ENCODE data around the gene LYSMD3. TPM values are rescaled to one million over a fixed set of nuclear protein-coding genes. Genes with fewer than 3 reads are reported as not detected.

LYSMD3 gene
- 8.0 and 49.3 TPM in 2 replicates for total RNA-seq (2011; cell fraction: chromatin; rRNA removed; ENCODE audit: low replicate concordance)
- total RNA-seq (2011; cell fraction: nucleolus; rRNA removed) = 4.8 and 6.4 TPM in 2 replicates
- 15.0 and 31.4 TPM in 2 replicates for total RNA-seq (2011; cell fraction: nucleoplasm; rRNA removed)
- 11.7 TPM in 2 replicates for total RNA-seq (2014; rRNA removed)
- total RNA-seq (2014; rRNA removed; fragmentation: Illumina TruSeq; extraction: Trizol) = 23.3 and 30.3 TPM in 2 replicates
- 17.5 and 20.7 TPM in 2 replicates for total RNA-seq (2015; rRNA removed; fragmentation: Illumina TruSeq; extraction: Trizol)
- total RNA-seq (2021) = 21.1 and 21.9 TPM in 2 replicates
- polyA plus RNA-seq (2011; rRNA removed) = 35.1 and 42.3 TPM in 2 replicates
- polyA plus RNA-seq (2011; cell fraction: cytosol; rRNA removed) = 4.8 and 14.0 TPM in 2 replicates
- polyA plus RNA-seq (2011; cell fraction: nucleus; rRNA removed) = 8.2 and 12.3 TPM in 2 replicates
- 15.0 and 18.3 TPM in 2 replicates for polyA plus RNA-seq (2012)
- 21.2 and 25.0 TPM in 2 replicates for polyA plus RNA-seq (2014; fragmentation: Illumina TruSeq; extraction: Trizol)
- 10 to 100 TPM in 1 of 2 experiments, 1 to 10 TPM in 1; 9.5 to 19.2 TPM for polyA plus RNA-seq (2014; fragmentation: Nextera tagmentation; extraction: Ambion mirVana)
- polyA plus RNA-seq (2014; rRNA removed) = 16.5 and 17.6 TPM in 2 replicates
- polyA minus RNA-seq (2011; rRNA and poly(A)+ RNA removed) = 61.9 and 70.0 TPM in 2 replicates
- 16.2 and 17.2 TPM in 2 replicates for polyA minus RNA-seq (2011; cell fraction: cytosol; rRNA and poly(A)+ RNA removed)
- polyA minus RNA-seq (2011; cell fraction: nucleus; rRNA and poly(A)+ RNA removed) = 10.4 and 21.7 TPM in 2 replicates
- Bru-seq, nascent RNA = percentile 93 among the genes with signal in this experiment
- BruChase-seq, experiment 1, labeled RNA remaining after a 2-hour chase = percentile 93 among the genes with signal in this experiment
- BruChase-seq, experiment 2, labeled RNA remaining after a 6-hour chase = percentile 94 among the genes with signal in this experiment
- long read RNA-seq, experiment 1, full-length matches to known transcripts = 72 of 97 reads
- long read RNA-seq, experiment 1, partial matches to known transcripts = 2 of 97 reads
- long read RNA-seq, experiment 1, other reads (novel, unspliced or antisense) = 23 of 97 reads
- long read RNA-seq, experiment 2, full-length matches to known transcripts = 1 of 9 reads
- long read RNA-seq, experiment 2, partial matches to known transcripts = 0 of 9 reads
- long read RNA-seq, experiment 2, other reads (novel, unspliced or antisense) = 8 of 9 reads
- long read RNA-seq, experiment 3, full-length matches to known transcripts = 6 of 10 reads
- long read RNA-seq, experiment 3, partial matches to known transcripts = 1 of 10 reads
- long read RNA-seq, experiment 3, other reads (novel, unspliced or antisense) = 3 of 10 reads

DNA sequence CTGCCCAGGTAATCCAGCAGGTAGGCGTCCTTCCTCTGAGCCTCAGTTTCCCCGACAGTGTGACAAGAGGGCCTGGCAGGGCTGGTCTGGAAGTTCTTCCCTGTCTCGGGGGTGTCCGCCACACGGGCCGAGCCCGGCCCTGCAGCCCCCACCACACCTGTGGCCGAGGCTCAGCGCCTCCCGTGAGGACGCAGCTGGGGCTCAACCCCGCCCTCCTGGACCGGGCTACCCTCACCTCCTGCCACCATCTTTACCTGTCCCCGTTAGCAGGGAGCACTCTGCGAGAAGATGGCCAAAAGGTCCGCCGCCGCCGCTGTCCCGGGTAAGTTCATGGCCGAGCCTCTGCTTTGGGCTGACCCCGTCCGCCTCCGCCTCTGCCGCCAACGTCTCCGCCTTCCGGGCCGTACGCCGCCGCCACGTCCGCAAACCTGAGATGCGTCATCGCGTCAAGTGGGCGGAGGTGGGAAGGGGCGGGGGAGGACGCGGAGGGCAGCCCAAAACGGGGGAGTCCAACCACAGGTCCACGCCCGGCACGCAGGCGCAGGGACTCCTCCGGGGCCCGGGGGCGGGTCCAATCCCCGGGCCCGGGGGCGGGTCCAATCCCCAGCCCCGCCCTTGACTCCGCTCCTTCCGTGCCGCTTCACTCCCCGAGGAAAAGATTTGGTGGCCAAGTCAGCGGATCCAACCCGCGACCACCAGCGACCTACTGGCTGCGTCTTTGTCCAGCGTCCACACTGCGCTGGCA is at the start of gene LYSMD3:
TSS of gene LYSMD3 (minus strand) at position 391 of the 745 bp plus-strand sequence. CDS start 4,295 bp downstream, outside the sequence.
- WGBS (ENCODE audit: insufficient coverage, low coverage, missing lambda C conversion rate) = under 1% methylated on average over 59 of the region's 64 CpGs
- peak within 1 kb of the TSS; percentile 97 for H3K9ac ChIP-seq (ENCODE audit: insufficient read depth in 1 of 2, low read depth in 2 of 2, low read length in 2 of 2)
- ChIA-PET CTCF (ENCODE audit: low intra/inter-chr PET ratio) (interaction anchor here (0.6 to 2.9 kb wide), 4 partner anchors 90 to 1802 kb away, joined by 3 to 22 read pairs (median 4); no protein-coding TSS in a partner anchor), POLR2A (interaction anchor here (0.8 to 1.9 kb wide), 6 partner anchors 9 to 103 kb away, joined by 3 to 5 read pairs (median 4); no protein-coding TSS in a partner anchor)
- peaks cover 4 to 18% of the 10 kb centered on the region in 2 experiments; a peak in 4 of 5 replicates for H3K4me1 ChIP-seq (replicated peaks in 1 of 2; ENCODE audit: control insufficient read depth in 2 of 2, insufficient read depth in 2 of 2, low read length in 2 of 2)
- no peaks in the 10 kb centered on the region for H3K9me3 ChIP-seq (replicated peaks; ENCODE audit: control insufficient read depth, insufficient read depth, low read depth, low read length)
- no peaks in the 10 kb centered on the region for H3K9me1 ChIP-seq (ENCODE audit: control insufficient read depth, insufficient read depth, low read length)
- in situ Hi-C loops (cut with MboI) (no loop called here), intact Hi-C loops (cut with micrococcal nuclease) (loop anchor here (1.0 to 2.0 kb wide), 2 partner anchors 55 to 75 kb away; partner anchors contain the start of genes MBLAC2 and POLR3G)
- ATAC-seq = peak; percentile 94
- peaks cover 26% of the 10 kb centered on the region for H3K36me3 ChIP-seq (ENCODE audit: control insufficient read depth, insufficient read depth, low read length)
- peak; percentile 83 for FAIRE-seq
- no peaks in the 10 kb centered on the region for H3K27me3 ChIP-seq (ENCODE audit: control insufficient read depth in 2 of 2, insufficient read depth in 2 of 2, low read length in 2 of 2)
- no peaks in the 10 kb centered on the region for H4K20me1 ChIP-seq (replicated peaks; ENCODE audit: control insufficient read depth, insufficient read depth, low read length)
- peak; percentile 98 to 99 (median 98) for DNase-seq (ENCODE audit: extremely low read depth in 1 of 4, low spot score in 3 of 4)
- H3K27ac ChIP-seq (ENCODE audit: extremely low read depth, low read depth, low read length) = peak within 1 kb of the TSS; percentile 92
- H3K4me3 ChIP-seq = peak within 1 kb of the TSS; percentile 76
- peaks cover 45% of the 10 kb centered on the region for H3K79me2 ChIP-seq (ENCODE audit: control insufficient read depth, insufficient read depth, low read length)
- H2AFZ ChIP-seq (ENCODE audit: low read depth, low read length) = peak within 1 kb of the TSS; percentile 99
- BruUV-seq (replicated peaks) = no TSS peak
- peak within 1 kb of the TSS; percentile 99 for H3K4me2 ChIP-seq (ENCODE audit: insufficient read depth, low read length)
- 0 out of 2 replicates have a peak, but pooled peaks have one; percentile 15 for TF ChIP-seq C11orf30 (IDR thresholded peaks at IDR 0.05; ENCODE audit: low read depth)
- TF ChIP-seq NR2C2 (CRISPR knock-in tag; IDR thresholded peaks at IDR 0.05) = peak; percentile 71
- peak; percentile 86; the same call in 1 of the 2 replicates for TF ChIP-seq NR2C2 (tag; IDR thresholded peaks at IDR 0.05)
- TF ChIP-seq ZKSCAN1 (IDR thresholded peaks at IDR 0.05; ENCODE audit: low read depth, low read length) = peak; percentile 69
- TF ChIP-seq TSC22D4 (tag; IDR thresholded peaks at IDR 0.05) = no peak
- peak; percentile 43; the same call in 1 of the 2 replicates for TF ChIP-seq NR2C1 (IDR thresholded peaks at IDR 0.05)
- TF ChIP-seq NR2C1 (tag; IDR thresholded peaks at IDR 0.05) = 0 out of 2 replicates have a peak, but pooled peaks have one; percentile 53
- no peak for TF ChIP-seq E2F3 (CRISPR knock-in tag; IDR thresholded peaks at IDR 0.05)
- 0 out of 2 replicates have a peak, but pooled peaks have one; percentile 19 for TF ChIP-seq L3MBTL2 (IDR thresholded peaks at IDR 0.05)
- no peak for TF ChIP-seq CHD2 (IDR thresholded peaks at IDR 0.05; ENCODE audit: low read depth, low read length)
- TF ChIP-seq, protein P1, sequence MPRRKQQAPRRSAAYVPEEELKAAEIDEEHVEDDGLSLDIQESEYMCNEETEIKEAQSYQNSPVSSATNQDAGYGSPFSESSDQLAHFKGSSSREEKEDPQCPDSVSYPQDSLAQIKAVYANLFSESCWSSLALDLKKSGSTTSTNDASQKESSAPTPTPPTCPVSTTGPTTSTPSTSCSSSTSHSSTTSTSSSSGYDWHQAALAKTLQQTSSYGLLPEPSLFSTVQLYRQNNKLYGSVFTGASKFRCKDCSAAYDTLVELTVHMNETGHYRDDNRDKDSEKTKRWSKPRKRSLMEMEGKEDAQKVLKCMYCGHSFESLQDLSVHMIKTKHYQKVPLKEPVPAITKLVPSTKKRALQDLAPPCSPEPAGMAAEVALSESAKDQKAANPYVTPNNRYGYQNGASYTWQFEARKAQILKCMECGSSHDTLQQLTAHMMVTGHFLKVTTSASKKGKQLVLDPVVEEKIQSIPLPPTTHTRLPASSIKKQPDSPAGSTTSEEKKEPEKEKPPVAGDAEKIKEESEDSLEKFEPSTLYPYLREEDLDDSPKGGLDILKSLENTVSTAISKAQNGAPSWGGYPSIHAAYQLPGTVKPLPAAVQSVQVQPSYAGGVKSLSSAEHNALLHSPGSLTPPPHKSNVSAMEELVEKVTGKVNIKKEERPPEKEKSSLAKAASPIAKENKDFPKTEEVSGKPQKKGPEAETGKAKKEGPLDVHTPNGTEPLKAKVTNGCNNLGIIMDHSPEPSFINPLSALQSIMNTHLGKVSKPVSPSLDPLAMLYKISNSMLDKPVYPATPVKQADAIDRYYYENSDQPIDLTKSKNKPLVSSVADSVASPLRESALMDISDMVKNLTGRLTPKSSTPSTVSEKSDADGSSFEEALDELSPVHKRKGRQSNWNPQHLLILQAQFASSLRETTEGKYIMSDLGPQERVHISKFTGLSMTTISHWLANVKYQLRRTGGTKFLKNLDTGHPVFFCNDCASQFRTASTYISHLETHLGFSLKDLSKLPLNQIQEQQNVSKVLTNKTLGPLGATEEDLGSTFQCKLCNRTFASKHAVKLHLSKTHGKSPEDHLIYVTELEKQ (CRISPR knock-in tag; IDR thresholded peaks at IDR 0.05) = no peak
- 0 out of 2 replicates have a peak, but pooled peaks have one; percentile 31 for TF ChIP-seq NFIC (IDR thresholded peaks at IDR 0.05)
- TF ChIP-seq LARP7 (IDR thresholded peaks at IDR 0.05) = 0 out of 2 replicates have a peak, but pooled peaks have one; percentile 48
- TF ChIP-seq ZEB2 (IDR thresholded peaks at IDR 0.05) = peak; percentile 87
- TF ChIP-seq FOS (IDR thresholded peaks at IDR 0.05; ENCODE audit: extremely low read depth, insufficient read length) = no peak

All from K562 (cell line).